ENCODE measurements around the gene BIN1. TPM values are rescaled to one million over a fixed set of nuclear protein-coding genes. Genes with fewer than 3 reads are reported as not detected.

BIN1 gene
- total RNA-seq, 2 experiments from 2014 or later, result 1.5 to 14.1 TPM

GRCh38 chr2:127060264-127060945, 46.5 kb downstream of the BIN1 start:
- DNase-seq (ENCODE audit: low spot score), result no peak
- Histone ChIP-seq H3K9me2 (ENCODE audit: insufficient read depth, low read length) (no peaks in the 10 kb centered on the region), H3K4me2 (ENCODE audit: low read length) (no peak overlapping the region), H3K9me3 (ENCODE audit: low read length) (no peaks in the 10 kb centered on the region), H2AFZ (ENCODE audit: low read length) (no peak overlapping the region), H3K79me2 (ENCODE audit: insufficient read depth, low read depth, low read length) (no peaks in the 10 kb centered on the region), H3K4me3 (ENCODE audit: low read depth, low read length, poor library complexity, severe bottlenecking) (no peak overlapping the region), H4K20me1 (ENCODE audit: insufficient read depth, low read length) (no peaks in the 10 kb centered on the region), H3K36me3 (ENCODE audit: insufficient read depth, low read length) (no peaks in the 10 kb centered on the region), H3K4me1 (ENCODE audit: insufficient read depth, low read length, poor library complexity, severe bottlenecking) (no peaks in the 10 kb centered on the region), H3K27ac (ENCODE audit: low read depth, low read length, poor library complexity, severe bottlenecking) (no peak overlapping the region)
- no TSS peak for BruUV-seq (replicated peaks)
- intact Hi-C loops (cut with micrococcal nuclease; ENCODE audit: unreplicated experiment), result no loop called here
- ChIA-PET CTCF (ENCODE audit: unreplicated experiment) (no interaction called here), POLR2A (no interaction called here)
- no peak for TF ChIP-seq EZH2phosphoT487 (IDR thresholded peaks at IDR 0.05; ENCODE audit: borderline replicate concordance, low read depth, low read length)
- no peak for TF ChIP-seq CTCF (conservative IDR thresholded peaks at IDR 0.05; ENCODE audit: low read length)

- Histone ChIP-seq H3K9me3 (ENCODE audit: low read length) (no peaks in the 10 kb centered on the region), H2AFZ (ENCODE audit: low read length) (no peak overlapping the region), H3K4me1 (ENCODE audit: insufficient read depth, low read length, poor library complexity, severe bottlenecking) (no peaks in the 10 kb centered on the region), H3K27ac (ENCODE audit: low read depth, low read length, poor library complexity, severe bottlenecking) (no peak overlapping the region), H4K20me1 (ENCODE audit: insufficient read depth, low read length) (no peaks in the 10 kb centered on the region), H3K4me2 (ENCODE audit: low read length) (no peak overlapping the region), H3K4me3 (ENCODE audit: low read depth, low read length, poor library complexity, severe bottlenecking) (no peak overlapping the region), H3K36me3 (ENCODE audit: insufficient read depth, low read length) (no peaks in the 10 kb centered on the region), H3K79me2 (ENCODE audit: insufficient read depth, low read depth, low read length) (no peaks in the 10 kb centered on the region), H3K9me2 (ENCODE audit: insufficient read depth, low read length) (no peaks in the 10 kb centered on the region)
- POLR2A ChIA-PET, result no interaction called here
- CTCF ChIA-PET (ENCODE audit: unreplicated experiment), result no interaction called here
- no peak for DNase-seq (ENCODE audit: low spot score)
- no peak for TF ChIP-seq CTCF (conservative IDR thresholded peaks at IDR 0.05; ENCODE audit: low read length)
- TF ChIP-seq EZH2phosphoT487 (IDR thresholded peaks at IDR 0.05; ENCODE audit: borderline replicate concordance, low read depth, low read length), result no peak
- BruUV-seq (replicated peaks), result no TSS peak
- intact Hi-C loops (cut with micrococcal nuclease; ENCODE audit: unreplicated experiment), result no loop called here
Measured at GRCh38 chr2:127059559-127059958, 47.4 kb downstream of the BIN1 start.

- ChIA-PET CTCF (ENCODE audit: unreplicated experiment) (no interaction called here), POLR2A (no interaction called here)
- Histone ChIP-seq H4K20me1 (ENCODE audit: insufficient read depth, low read length) (no peaks in the 10 kb centered on the region), H3K27ac (ENCODE audit: low read depth, low read length, poor library complexity, severe bottlenecking) (no peak overlapping the region), H3K79me2 (ENCODE audit: insufficient read depth, low read depth, low read length) (no peaks in the 10 kb centered on the region), H3K9me3 (ENCODE audit: low read length) (no peaks in the 10 kb centered on the region), H2AFZ (ENCODE audit: low read length) (no peak overlapping the region), H3K4me3 (ENCODE audit: low read depth, low read length, poor library complexity, severe bottlenecking) (no peak overlapping the region), H3K4me2 (ENCODE audit: low read length) (no peak overlapping the region), H3K4me1 (ENCODE audit: insufficient read depth, low read length, poor library complexity, severe bottlenecking) (no peaks in the 10 kb centered on the region), H3K36me3 (ENCODE audit: insufficient read depth, low read length) (no peaks in the 10 kb centered on the region), H3K9me2 (ENCODE audit: insufficient read depth, low read length) (no peaks in the 10 kb centered on the region)
- no peak for DNase-seq (ENCODE audit: low spot score)
- TF ChIP-seq CTCF (conservative IDR thresholded peaks at IDR 0.05; ENCODE audit: low read length) (no peak), EZH2phosphoT487 (IDR thresholded peaks at IDR 0.05; ENCODE audit: borderline replicate concordance, low read depth, low read length) (no peak)
- intact Hi-C loops (cut with micrococcal nuclease; ENCODE audit: unreplicated experiment), result no loop called here
- BruUV-seq (replicated peaks), result no TSS peak
Measured at GRCh38 chr2:127058954-127059252, 48.1 kb downstream of the BIN1 start.
